A172 (cell line): ENCODE results near the gene MUCL3. TPM values are rescaled to one million over a fixed set of nuclear protein-coding genes. Genes with fewer than 3 reads are reported as not detected.
"Not testable (repeated sequence)": the region's sequence is repeated elsewhere in the genome, so short reads cannot be mapped to it uniquely, and the experiment has no call there.

Source experiments
- DNase-seq: peaks from one replicate; pipeline ENCODE4 v3.0.0-alpha.2; 2015; ENCODE audit warnings: low spot score
- total RNA-seq: library from RNA; depleted of rRNA; stranded (reverse); fragments of >200 nt; shearing (Covaris generic); gene quantifications from 2 replicates; pipeline ENCODE4 v1.2.3, GENCODE V29; 2014; rRNA removed

Gene MUCL3
- total RNA-seq, 1 experiment from 2014 or later, result not detected

DNA sequence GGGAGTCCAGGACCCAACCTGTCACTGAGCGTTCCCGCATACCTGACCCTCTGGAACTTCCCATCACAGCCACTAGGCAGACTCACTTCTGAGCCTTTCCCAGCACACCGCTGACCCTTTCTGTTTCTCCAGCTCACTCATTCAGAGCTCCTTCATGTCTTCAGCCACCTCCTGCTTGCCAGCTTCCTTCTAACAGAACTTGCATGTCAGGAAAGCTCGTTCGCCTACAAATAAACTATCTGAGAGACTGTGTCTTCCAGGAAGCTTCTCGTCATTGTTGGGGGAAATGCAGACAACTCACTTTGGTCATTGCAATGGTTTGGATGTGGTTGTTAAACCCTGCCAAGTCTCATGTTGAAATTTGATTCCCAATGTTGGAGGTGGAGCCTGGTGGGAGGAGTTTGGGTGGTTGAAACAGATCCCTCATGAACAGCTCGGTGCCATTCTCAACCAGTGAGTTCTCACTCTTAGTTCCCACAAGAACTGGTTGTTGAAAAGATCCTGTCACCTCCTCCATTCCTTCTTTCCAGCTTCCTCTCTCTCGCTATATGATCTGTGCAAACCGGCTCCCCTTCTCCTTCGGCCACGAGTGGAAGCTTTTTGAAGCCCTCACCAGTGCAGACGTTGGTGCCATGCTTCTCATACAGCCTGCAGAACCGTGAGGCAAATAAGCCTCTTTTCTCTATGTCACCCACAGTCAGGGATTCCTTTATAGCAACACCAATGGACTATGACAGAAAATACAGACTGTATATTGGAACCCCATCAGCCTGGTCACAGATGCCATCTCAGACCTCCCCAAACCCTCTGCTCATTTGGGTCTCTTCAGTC lies 41.4 kb downstream of the MUCL3 start:
- peak; percentile 51 for DNase-seq

DNA sequence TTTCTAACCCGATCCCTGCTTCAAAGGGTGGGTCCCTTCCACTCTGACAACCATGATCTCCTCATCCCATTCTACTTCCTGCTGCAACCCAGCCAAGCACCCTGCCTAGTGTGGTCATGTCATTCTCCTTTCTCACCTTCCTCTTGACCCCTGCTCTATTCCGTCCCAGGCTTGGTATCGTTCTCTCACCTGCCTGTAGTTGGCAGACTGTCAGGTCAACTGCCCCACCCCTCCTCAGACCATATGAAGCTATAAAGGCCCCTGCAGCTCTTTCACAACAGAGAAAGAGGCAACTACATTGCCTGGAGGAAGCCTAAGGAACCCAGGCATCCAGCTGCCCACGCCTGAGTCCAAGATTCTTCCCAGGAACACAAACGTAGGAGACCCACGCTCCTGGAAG lies 42.7 kb downstream of the MUCL3 start, which contains the start of gene MUC21:
TSS of gene MUC21 (plus strand) at position 280 of the 400 bp plus-strand sequence. CDS start 241 bp downstream, outside the sequence.
- no peak for DNase-seq

DNA sequence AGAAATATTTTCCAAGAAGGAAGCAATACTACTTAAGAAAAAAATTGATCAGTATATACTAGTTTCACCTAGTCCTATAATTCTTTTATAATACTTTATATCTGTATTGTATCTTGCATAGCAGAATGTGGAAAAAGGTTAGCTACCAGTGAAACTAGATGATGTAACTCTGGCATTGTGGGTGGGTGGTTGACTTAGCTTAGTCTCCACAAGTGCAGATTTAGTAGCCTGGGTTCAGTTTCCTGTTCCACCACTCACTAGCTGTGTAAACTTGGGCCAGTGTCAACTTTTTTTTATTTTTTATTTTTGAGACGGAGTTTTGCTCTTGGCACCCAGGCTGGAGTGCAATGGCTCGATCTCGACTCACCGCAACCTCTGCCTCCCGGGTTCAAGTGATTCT lies 44.7 kb downstream of the MUCL3 start:
- no peak for DNase-seq

DNA sequence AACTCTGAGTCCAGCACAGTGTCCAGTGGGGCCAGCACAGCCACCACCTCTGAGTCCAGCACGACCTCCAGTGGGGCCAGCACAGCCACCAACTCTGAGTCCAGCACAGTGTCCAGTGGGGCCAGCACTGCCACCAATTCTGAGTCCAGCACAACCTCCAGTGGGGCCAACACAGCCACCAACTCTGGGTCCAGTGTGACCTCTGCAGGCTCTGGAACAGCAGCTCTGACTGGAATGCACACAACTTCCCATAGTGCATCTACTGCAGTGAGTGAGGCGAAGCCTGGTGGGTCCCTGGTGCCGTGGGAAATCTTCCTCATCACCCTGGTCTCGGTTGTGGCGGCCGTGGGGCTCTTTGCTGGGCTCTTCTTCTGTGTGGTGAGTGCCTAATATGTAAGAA lies 46.5 kb downstream of the MUCL3 start:
- DNase-seq, result no peak

DNA sequence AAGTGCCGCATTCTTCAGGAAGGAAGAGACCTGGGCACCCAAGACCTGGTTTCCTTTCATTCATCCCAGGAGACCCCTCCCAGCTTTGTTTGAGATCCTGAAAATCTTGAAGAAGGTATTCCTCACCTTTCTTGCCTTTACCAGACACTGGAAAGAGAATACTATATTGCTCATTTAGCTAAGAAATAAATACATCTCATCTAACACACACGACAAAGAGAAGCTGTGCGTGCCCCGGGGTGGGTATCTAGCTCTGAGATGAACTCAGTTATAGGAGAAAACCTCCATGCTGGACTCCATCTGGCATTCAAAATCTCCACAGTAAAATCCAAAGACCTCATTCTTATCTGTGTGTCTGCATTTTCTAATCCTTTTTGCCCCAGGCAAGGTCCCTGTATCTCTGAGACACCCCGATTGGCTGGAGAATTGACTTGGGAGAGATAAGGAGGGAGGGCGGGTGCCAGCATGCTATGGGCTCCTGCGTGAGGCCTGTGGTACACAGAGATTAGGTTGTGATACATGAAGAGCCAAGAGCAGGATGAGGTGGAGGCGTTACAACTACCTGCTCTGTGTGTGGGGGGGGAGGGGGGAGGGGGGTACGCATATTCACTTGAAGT lies 47.5 kb downstream of the MUCL3 start:
- no peak for DNase-seq

DNA sequence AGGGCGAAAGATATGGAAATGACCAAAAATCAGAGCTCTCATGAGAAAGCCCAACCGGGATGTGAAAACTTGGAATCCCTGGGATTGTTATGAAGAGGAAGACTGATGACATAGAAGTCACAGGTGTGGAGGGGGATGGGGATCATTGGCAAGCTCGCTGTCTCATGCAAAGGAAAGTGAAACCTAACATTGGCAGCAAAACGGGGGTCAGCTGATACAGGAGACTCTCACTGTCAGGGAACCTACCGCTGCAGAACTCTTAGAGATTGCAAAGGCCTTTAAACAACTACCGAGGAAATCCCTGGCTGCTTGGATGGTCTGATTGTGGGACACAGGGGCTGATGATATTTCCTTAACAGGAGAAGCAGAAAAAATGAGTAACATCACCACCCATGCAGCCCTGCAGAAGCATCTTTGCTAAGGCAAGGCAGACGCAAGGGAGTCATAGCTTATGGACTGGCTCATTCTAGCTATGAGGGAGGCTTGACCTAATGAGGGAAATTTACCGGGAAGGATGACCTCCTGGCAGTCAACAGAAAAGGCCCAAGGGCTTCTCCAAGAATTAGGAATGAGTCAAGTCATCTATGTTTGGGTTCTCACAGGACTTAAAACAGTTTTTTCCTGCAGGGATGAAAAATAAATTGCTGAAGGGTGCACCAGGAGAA lies 49.8 kb downstream of the MUCL3 start:
- DNase-seq, result no peak

DNA sequence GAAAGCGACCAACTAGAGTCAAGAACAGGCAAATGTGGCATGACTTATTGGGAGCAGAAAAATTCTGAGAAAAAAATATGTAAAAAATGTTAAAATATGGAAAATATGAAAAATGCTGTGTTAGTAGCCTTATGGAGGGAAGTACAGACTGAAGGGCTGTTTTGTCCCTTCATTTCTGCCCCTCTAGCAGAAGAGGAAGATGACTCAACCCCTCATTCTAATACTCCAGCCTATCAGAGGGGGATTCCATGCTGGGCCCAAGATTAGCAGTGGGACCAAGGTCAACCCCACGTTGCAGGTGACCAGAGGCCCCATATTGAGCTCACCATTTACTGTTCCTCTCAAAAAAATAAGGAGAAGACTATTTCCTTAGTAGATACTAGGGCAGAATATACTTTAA lies 51.1 kb downstream of the MUCL3 start:
- DNase-seq, result no peak

DNA sequence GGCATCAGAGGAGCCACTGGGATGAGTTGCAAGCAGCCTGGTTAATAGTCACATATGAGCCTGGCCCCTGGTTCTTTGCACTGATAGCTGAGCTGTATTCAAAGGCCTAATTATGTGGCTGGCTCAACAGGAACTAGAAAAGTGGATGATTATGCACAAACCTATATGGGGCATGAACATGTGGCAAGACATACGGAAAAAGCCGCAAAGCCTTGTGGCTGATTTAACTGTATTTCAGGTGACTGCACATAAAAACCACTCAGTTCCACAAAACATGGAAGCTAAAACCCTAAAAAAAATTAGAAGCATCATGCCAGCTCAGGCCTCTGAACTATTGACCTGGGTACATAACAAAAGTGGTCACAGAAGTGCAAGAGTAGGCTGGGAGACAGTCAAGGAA lies 56.5 kb downstream of the MUCL3 start:
- no peak for DNase-seq

DNA sequence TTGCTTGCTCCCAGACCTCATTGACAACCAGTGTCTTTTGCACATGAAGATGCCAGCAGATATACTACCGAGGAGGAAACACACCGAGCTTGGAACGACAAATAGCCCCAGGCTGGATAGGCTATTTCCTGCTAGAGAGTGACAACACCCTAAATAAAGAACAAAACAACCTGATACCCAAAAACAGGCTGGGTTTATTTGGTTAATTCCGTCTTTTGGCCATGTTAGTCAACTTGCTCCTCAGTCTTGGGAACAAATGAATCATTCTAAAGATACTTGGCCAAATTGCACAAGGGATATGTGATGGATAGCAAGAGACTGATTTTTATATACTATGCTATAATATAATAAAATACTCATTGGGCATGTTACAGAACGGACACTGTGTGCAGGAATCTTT lies 58.0 kb downstream of the MUCL3 start:
- DNase-seq, result no peak

DNA sequence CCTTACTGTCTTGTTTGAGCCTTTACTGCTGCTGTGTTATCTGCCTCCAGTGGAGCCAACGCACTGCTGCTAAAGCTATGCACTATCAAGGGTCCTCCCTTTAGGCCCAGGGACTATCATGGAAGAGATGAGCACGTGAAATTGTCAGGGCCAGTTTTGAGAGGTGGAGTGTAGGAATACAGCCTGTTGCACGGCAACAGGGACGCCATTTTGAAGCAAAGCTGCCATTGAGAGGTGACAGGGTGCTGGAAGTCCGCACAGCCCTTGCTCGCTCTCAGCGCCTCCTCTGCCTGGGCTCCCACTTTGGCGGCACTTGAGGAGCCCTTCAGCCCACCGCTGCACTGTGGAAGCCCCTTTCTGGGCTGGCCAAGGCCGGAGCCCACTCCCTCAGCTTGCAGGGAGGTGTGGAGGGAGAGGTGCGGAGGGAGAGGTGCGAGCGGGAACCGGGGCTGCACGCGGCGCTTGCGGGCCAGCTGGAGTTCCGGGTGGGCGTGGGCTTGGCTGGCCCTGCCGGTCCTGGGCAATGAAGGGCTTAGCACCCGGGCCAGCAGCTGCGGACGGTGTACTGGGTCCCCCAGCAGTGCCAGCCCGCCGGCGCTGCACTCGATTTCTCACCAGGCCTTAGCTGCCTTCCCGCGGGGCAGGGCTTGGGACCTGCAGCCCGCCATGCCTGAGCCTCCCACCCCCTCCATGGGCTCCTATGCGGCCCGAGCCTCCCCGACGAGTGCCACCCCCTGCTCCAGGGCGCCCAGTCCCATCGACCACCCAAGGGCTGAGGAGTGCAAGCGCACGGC lies 59.5 kb downstream of the MUCL3 start:
- not testable (repeated sequence) for DNase-seq

DNA sequence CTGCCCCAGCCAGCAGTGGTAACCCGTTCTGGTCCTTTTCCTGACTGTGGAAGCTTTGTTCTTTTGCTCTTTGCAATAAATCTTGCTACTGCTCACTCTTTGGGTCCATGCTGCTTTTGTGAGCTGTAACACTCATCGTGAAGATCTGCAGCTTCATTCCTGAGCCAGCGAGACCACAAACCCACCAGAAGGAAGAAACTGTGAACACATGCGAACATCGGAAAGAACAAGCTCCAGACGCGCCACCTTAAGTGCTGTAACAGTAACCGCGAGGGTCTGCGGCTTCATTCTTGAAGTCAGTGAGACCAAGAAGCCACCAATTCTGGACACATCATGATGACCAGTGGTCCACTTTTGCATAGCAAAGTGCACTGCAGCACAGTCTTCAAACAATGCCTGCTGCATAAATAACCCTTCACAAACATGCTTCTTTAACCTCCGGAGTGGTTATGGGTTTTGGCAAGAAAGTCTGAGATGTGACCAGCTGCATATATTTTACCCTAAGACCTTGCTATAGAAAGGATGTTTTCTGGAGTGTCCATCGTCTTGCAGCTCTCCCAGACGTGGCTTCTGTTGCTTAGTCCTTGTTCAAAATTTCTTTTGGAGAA lies 60.6 kb downstream of the MUCL3 start:
- no peak for DNase-seq

DNA sequence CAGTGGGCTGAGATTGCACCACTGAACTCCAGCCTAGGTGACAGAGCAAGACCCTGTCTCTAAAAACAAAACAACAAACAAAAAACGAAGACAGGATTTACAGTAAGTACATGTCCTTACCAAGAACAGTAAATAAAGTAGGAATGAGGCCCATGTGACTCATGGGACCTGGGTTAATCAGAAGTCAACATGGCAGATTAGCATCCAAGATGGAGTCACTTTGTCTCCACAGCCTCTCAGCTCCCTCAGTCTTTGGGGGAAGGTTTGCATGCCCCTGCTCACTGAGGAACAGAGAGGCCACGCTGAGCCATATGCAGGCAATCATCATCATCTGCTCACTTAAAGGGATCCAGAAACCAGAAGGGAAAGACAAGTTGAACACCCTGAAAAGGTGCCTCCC lies 61.7 kb downstream of the MUCL3 start:
- no peak for DNase-seq

Other genes with a start within 250 kb of the MUCL3 start
- 13.2 and 14.0 TPM in 2 replicates for gene NRM, start 250.0 kb upstream of the MUCL3 start, total RNA-seq
- gene MDC1, start 223.7 kb upstream of the MUCL3 start, total RNA-seq, result 4.8 and 7.6 TPM in 2 replicates
- 1,118 and 1,364 TPM in 2 replicates for gene TUBB, start 220.6 kb upstream of the MUCL3 start, total RNA-seq
- 163 and 165 TPM in 2 replicates for gene FLOT1, start 198.3 kb upstream of the MUCL3 start, total RNA-seq
- 61.1 and 63.2 TPM in 2 replicates for gene IER3, start 196.4 kb upstream of the MUCL3 start, total RNA-seq
- 39.0 and 50.9 TPM in 2 replicates for gene DDR1, start 56.5 kb upstream of the MUCL3 start, total RNA-seq
- 8.9 and 24.9 TPM in 2 replicates for gene GTF2H4, start 32.8 kb upstream of the MUCL3 start, total RNA-seq
- 25.2 and 28.2 TPM in 2 replicates for gene VARS2, start 26.7 kb upstream of the MUCL3 start, total RNA-seq
- not detected in 2 replicates for gene SFTA2, start 8.8 kb upstream of the MUCL3 start, total RNA-seq
- gene MUC21, start 42.7 kb downstream of the MUCL3 start, total RNA-seq, result not detected in 2 replicates
- 0.14 TPM in 1 of 2 replicates, not detected in the other for gene MUC22, start 69.5 kb downstream of the MUCL3 start, total RNA-seq
- gene C6orf15, start 171.6 kb downstream of the MUCL3 start, total RNA-seq, result 2.4 TPM in 2 replicates
- gene PSORS1C1, start 173.8 kb downstream of the MUCL3 start, total RNA-seq, result 1.1 and 3.4 TPM in 2 replicates
- not detected in 2 replicates for gene CDSN, start 179.5 kb downstream of the MUCL3 start, total RNA-seq
- gene PSORS1C2, start 198.1 kb downstream of the MUCL3 start, total RNA-seq, result not detected in 2 replicates
- gene CCHCR1, start 216.8 kb downstream of the MUCL3 start, total RNA-seq, result 18.9 and 24.8 TPM in 2 replicates
- 62.6 and 68.5 TPM in 2 replicates for gene TCF19, start 217.6 kb downstream of the MUCL3 start, total RNA-seq
- not detected in 2 replicates for gene POU5F1, start 229.7 kb downstream of the MUCL3 start, total RNA-seq